GM12878 (cell line): ENCODE measurements around the gene COL11A2. TPM values are rescaled to one million over a fixed set of nuclear protein-coding genes. Genes with fewer than 3 reads are reported as not detected.
A peak's percentile ranks its signal among the peaks of the same experiment; 100 is the strongest.

Experiments
- ATAC-seq: fragments of 200-7000 bp; cut with Tn5 transposase; 3 replicates; pipeline ENCODE4 v1.9.1; 2020; ENCODE audit warnings: mild to moderate bottlenecking, moderate library complexity
- BruUV-seq: library from RNA; stranded (reverse); fragments of 400-500 nt; replicated peaks from 2 replicates; lab custom pipeline; 2021; lab: Mats Ljungman, UMichigan
- CTCF ChIA-PET: fragments of 300-600 bp; sonication (Branson Sonifier 250); formaldehyde crosslinking; extraction: SDS; loops from one replicate; lab custom pipeline; 2021; ENCODE audit warnings: inconsistent platforms; lab: Yijun Ruan, JAX
- POLR2A ChIA-PET: fragments of 350-600 bp; formaldehyde crosslinking; extraction: SDS; loops from one replicate; lab custom pipeline; 2021; ENCODE audit warnings: inconsistent platforms; lab: Charles Lee
- RAD21 ChIA-PET: fragments of 300-600 bp; sonication (Branson Sonifier 250); formaldehyde crosslinking; loops from one replicate; lab custom pipeline; 2023; ENCODE audit warnings: antibody characterized with exemption; ENCODE audit not compliant: unreplicated experiment; lab: Charles Lee
- SMC1A ChIA-PET: fragments of 300-600 bp; sonication (Branson Sonifier 250); formaldehyde crosslinking; loops from one replicate; lab custom pipeline; 2023; ENCODE audit not compliant: unreplicated experiment, uncharacterized antibody; lab: Charles Lee
- DNase-seq: peaks from one replicate; pipeline ENCODE4 v3.0.0-alpha.2; 2011; ENCODE audit warnings: low read depth, low spot score
- FAIRE-seq: peaks from 3 replicates; lab custom pipeline; 2011; peaks lifted over from hg19 to GRCh38; lab: Jason Lieb, UNC
- H2AFZ ChIP-seq: 2 replicates; pipeline ENCODE4 v1.6.0; 2011; ENCODE audit warnings: low read depth, low read length, control low read depth; ENCODE audit not compliant: control insufficient read depth
- H3K27ac ChIP-seq: 2 replicates; pipeline ENCODE4 v1.5.1; 2011; ENCODE audit warnings: control low read depth; ENCODE audit not compliant: control insufficient read depth, insufficient read depth
- H3K27me3 ChIP-seq, 2 experiments: replicated peaks in 1 of 2; 2 replicates each; pipeline versions ENCODE4 v1.6.0 to v1.6.1; 2011; ENCODE audit warnings: low read length in 1 of 2; ENCODE audit not compliant: control insufficient read depth in 2 of 2, insufficient read depth in 2 of 2
- H3K36me3 ChIP-seq, 2 experiments: 2 replicates each; pipeline ENCODE4 v1.5.1; 2011; ENCODE audit warnings: low read length in 1 of 2; ENCODE audit not compliant: control insufficient read depth in 2 of 2, insufficient read depth in 2 of 2
- H3K4me1 ChIP-seq: 2 replicates; pipeline ENCODE4 v1.6.1; 2011; ENCODE audit warnings: mild to moderate bottlenecking, low read length, moderate library complexity, mixed read lengths; ENCODE audit not compliant: control insufficient read depth, insufficient read depth
- H3K4me2 ChIP-seq: 2 replicates; pipeline ENCODE4 v1.6.0; 2011; ENCODE audit warnings: control low read depth; ENCODE audit not compliant: control insufficient read depth, insufficient read depth
- H3K4me3 ChIP-seq: fragments of 200-600 bp; sonication (generic); 2 replicates; pipeline ENCODE4 v1.5.1; 2016
- H3K79me2 ChIP-seq: 2 replicates; pipeline ENCODE4 v1.6.0; 2011; ENCODE audit warnings: low read length; ENCODE audit not compliant: control insufficient read depth, insufficient read depth
- H3K9ac ChIP-seq: 2 replicates; pipeline ENCODE4 v1.8.0; 2011; ENCODE audit warnings: low read length, control low read depth, mixed read lengths; ENCODE audit not compliant: control insufficient read depth, insufficient read depth
- H3K9me3 ChIP-seq: replicated peaks from 3 replicates; pipeline ENCODE4 v1.5.1; 2011; ENCODE audit warnings: mild to moderate bottlenecking, low read length; ENCODE audit not compliant: control insufficient read depth, insufficient read depth
- H4K20me1 ChIP-seq: 2 replicates; pipeline ENCODE4 v1.6.0; 2011; ENCODE audit not compliant: control insufficient read depth, insufficient read depth
- PAX8 ChIP-seq: fragments of 450-650 bp; IDR thresholded peaks from 2 replicates; pipeline ENCODE4 v1.6.1; 2017; ENCODE audit warnings: mild to moderate bottlenecking, moderate library complexity
- YBX1 ChIP-seq: fragments of 450-650 bp; IDR thresholded peaks from 2 replicates; pipeline ENCODE4 v1.6.1; 2016; ENCODE audit warnings: antibody characterized with exemption
- ZNF24 ChIP-seq: fragments of 450-650 bp; IDR thresholded peaks from 2 replicates; pipeline ENCODE4 v1.6.1; 2017; ENCODE audit warnings: antibody characterized with exemption, mild to moderate bottlenecking
- ZNF274 ChIP-seq: IDR thresholded peaks from one replicate; pipeline ENCODE4 v1.8.0; 2011; ENCODE audit not compliant: insufficient read length, insufficient read depth
- WGBS: methylation state at CpG from one replicate; pipeline ENCODE4 v1.1.6; 2016; ENCODE audit warnings: low lambda C conversion rate; ENCODE audit not compliant: insufficient replicate concordance, insufficient coverage; ENCODE audit errors: missing lambda C conversion rate; 5-methylcytosine and 5-hydroxymethylcytosine counted together
- in situ Hi-C: fragments of 300-500 bp; cut with MboI; formaldehyde crosslinking; loops from 9 replicates; pipeline ENCODE4 v1.14.3; 2018; ENCODE audit warnings: mixed read lengths
- intact Hi-C: fragments of 100-400 bp; cut with micrococcal nuclease; formaldehyde crosslinking; loops from one replicate; pipeline ENCODE4 v1.14.2; 2022; ENCODE audit not compliant: unreplicated experiment
- polyA plus RNA-seq, 11 experiments: library from polyadenylated mRNA; depleted of rRNA in 4 of 11; unstranded in 6 of 11; stranded (reverse) in 5 of 11; fragments of >200 nt; fragmentation: Nextera tagmentation in 4 of 11; fragmentation: Illumina TruSeq in 1 of 11; extraction: Ambion mirVana in 4 of 11; extraction: Trizol in 1 of 11; gene quantifications; 1 replicate in 1 of 11; 2 replicates in 10 of 11; pipeline versions ENCODE4 v1.2.1 to v1.2.3, GENCODE V29; 2011 to 2016; ENCODE audit warnings: inconsistent platforms in 2 of 11, missing spikeins in 2 of 11, low read depth in 1 of 11
- total RNA-seq, 4 experiments: library from RNA; depleted of rRNA in 3 of 4; stranded (reverse); fragments of >200 nt in 3 of 4; fragmentation: Illumina TruSeq in 1 of 4; extraction: Trizol in 1 of 4; gene quantifications; 2 replicates each; pipeline versions ENCODE4 v1.2.1 to v1.2.3, GENCODE V29; 2013 to 2021
- TF ChIP-seq, protein P1 (sequence below): IDR thresholded peaks from 2 replicates; pipeline ENCODE4 v1.6.1; 2011; ENCODE audit warnings: borderline replicate concordance, low read depth, mild to moderate bottlenecking, moderate library complexity, mixed read lengths, low read length; ENCODE audit not compliant: insufficient read depth; ENCODE audit errors: extremely low read length
- TF ChIP-seq, protein P2 (sequence below): fragments of 450-650 bp; formaldehyde crosslinking; IDR thresholded peaks from 2 replicates; pipeline ENCODE4 v1.4.0; 2022; ENCODE audit warnings: mild to moderate bottlenecking, moderate library complexity

COL11A2 gene
- total and polyA plus RNA-seq, 10 of the 15 experiments (the other 5 are each of a cell fraction or from before 2014, with no cell fraction given): 0.03 to 0.83 (median 0.22) TPM; not detected in 1

DNA sequence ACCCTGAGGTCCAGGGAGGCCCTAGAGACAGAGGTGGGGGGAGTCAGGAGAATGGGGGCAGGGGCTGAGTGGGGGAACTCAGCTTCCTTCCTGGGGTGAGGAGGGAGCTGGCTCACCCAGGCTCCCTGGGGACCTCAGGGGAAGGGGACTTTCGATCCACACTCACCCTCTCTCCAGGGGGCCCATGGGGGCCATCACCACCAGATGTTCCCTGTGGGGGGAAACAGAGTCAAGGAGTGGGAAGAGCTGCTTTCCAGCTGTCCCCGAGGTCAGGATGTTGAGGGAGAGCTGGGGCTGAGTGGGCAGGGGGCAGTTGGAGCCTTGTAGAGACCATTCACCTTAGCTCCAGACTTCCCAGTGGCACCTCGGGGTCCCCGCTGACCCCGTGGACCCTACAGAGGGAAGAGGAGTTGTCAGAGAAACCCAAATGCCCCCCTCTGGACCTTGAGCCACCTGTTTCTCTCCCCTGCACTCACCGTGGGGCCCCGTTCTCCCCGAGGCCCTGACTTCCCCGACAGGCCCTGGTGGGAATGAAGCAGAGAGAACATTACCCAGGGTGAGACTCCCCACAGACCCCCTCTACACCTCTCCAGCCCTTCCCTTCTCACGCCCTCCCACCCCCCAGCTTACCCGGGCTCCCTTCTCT is 18.6 kb downstream of the COL11A2 start:
- 0% methylated on average over 10 of the region's 11 CpGs for WGBS
- no peak overlapping the region for H3K4me3 ChIP-seq
- in situ Hi-C loops: no loop called here
- CTCF ChIA-PET: interaction anchor here (0.6 to 6.0 kb wide), 23 partner anchors 13 to 220 kb away, joined by 3 to 58 read pairs (median 4); partner anchors contain the start of gene HLA-DMA
- SMC1A ChIA-PET: interaction anchor here (0.7 to 4.3 kb wide), 16 partner anchors 13 to 189 kb away, joined by 3 to 27 read pairs (median 4); partner anchors contain the start of gene HLA-DPB1
- no peak overlapping the region for H3K27ac ChIP-seq
- intact Hi-C loops: loop anchor here (2.0 kb wide), 2 partner anchors 51 to 75 kb away; no protein-coding TSS in a partner anchor
- no peak overlapping the region for H3K9ac ChIP-seq
- H3K4me1 ChIP-seq: no peaks in the 10 kb centered on the region; the same call in 1 of the 2 replicates
- H3K27me3 ChIP-seq: no peaks in the 10 kb centered on the region
- H3K36me3 ChIP-seq: no peaks in the 10 kb centered on the region
- H2AFZ ChIP-seq: no peak overlapping the region
- TF ChIP-seq ZNF274: no peak
- TF ChIP-seq ZNF24: no peak
- FAIRE-seq: no peak
- POLR2A ChIA-PET: interaction anchor here (0.8 to 1.6 kb wide), 7 partner anchors 17 to 159 kb away, joined by 3 to 5 read pairs (median 3); no protein-coding TSS in a partner anchor
- no peak for ATAC-seq
- H3K9me3 ChIP-seq: no peaks in the 10 kb centered on the region
- H4K20me1 ChIP-seq: no peaks in the 10 kb centered on the region
- H3K4me2 ChIP-seq: no peak overlapping the region
- no TSS peak for BruUV-seq
- H3K79me2 ChIP-seq: no peaks in the 10 kb centered on the region
- DNase-seq: no peak
- RAD21 ChIA-PET: interaction anchor here (0.6 to 3.9 kb wide), 14 partner anchors 9 to 173 kb away, joined by 3 to 27 read pairs (median 4); no protein-coding TSS in a partner anchor

DNA sequence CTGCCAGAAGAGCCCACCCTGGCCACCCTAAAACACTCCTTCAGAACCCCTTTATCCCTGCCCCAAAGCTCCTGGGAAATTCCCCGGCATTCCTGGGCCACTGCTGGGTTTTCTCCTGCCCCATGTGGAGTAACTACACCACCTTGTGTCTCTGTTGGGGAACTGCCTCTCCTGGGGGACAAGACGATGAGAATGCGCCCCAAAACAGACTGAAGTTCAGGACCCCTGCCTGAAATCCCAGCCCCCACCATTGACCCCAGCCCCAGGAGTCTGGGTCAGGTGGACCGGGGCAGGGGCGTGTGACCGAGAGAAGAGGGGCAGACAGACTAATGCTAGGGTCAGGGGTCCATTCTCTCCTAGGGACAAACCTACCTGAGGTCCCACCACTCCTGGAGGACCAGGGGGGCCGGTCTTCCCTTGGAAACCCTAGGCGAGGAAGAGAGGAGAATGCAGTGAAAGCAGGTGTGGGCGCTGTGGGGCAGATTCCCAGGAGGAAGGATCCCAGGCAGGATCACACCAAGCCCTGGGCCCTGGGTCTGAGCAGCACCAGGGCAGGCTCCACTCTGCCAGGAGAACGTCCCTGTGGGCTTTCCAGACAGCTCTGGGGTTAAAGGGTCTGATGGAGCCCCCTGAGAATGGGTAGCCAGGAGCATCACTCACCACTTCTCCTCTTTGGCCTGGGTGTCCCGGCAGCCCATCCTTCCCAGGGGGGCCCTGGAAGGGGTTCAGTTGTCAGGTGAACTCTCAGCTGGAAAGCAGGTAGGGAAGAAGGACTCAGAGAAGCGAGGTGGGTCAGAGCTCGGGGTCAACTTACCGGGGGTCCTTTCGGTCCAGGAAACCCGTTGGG is 19.4 kb downstream of the COL11A2 start:
- intact Hi-C loops: loop anchor here (2.0 kb wide), 2 partner anchors 50 to 76 kb away; no protein-coding TSS in a partner anchor
- peak; percentile 35 for FAIRE-seq
- 3% methylated on average over 16 of the region's 16 CpGs for WGBS
- TF ChIP-seq, protein P1, sequence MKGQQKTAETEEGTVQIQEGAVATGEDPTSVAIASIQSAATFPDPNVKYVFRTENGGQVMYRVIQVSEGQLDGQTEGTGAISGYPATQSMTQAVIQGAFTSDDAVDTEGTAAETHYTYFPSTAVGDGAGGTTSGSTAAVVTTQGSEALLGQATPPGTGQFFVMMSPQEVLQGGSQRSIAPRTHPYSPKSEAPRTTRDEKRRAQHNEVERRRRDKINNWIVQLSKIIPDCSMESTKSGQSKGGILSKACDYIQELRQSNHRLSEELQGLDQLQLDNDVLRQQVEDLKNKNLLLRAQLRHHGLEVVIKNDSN: no peak
- TF ChIP-seq YBX1: no peak
- TF ChIP-seq, protein P2, sequence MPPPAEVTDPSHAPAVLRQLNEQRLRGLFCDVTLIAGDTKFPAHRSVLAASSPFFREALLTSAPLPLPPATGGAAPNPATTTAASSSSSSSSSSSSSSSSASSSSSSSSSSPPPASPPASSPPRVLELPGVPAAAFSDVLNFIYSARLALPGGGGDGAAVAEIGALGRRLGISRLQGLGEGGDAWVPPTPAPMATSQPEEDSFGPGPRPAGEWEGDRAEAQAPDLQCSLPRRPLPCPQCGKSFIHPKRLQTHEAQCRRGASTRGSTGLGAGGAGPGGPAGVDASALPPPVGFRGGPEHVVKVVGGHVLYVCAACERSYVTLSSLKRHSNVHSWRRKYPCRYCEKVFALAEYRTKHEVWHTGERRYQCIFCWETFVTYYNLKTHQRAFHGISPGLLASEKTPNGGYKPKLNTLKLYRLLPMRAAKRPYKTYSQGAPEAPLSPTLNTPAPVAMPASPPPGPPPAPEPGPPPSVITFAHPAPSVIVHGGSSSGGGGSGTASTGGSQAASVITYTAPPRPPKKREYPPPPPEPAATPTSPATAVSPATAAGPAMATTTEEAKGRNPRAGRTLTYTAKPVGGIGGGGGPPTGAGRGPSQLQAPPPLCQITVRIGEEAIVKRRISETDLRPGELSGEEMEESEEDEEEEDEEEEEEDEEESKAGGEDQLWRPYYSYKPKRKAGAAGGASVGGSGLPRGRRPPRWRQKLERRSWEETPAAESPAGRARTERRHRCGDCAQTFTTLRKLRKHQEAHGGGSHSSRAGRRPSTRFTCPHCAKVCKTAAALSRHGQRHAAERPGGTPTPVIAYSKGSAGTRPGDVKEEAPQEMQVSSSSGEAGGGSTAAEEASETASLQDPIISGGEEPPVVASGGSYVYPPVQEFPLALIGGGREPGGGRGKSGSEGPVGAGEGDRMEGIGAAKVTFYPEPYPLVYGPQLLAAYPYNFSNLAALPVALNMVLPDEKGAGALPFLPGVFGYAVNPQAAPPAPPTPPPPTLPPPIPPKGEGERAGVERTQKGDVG: no peak
- no peak for TF ChIP-seq PAX8

More for the DNA sequence above, 19.4 kb downstream of the COL11A2 start:
- Histone ChIP-seq H2AFZ (no peak overlapping the region), H3K36me3 (no peaks in the 10 kb centered on the region), H3K4me1 (no peaks in the 10 kb centered on the region; the same call in 1 of the 2 replicates), H3K4me2 (no peak overlapping the region), H3K79me2 (no peaks in the 10 kb centered on the region), H3K27me3 (no peaks in the 10 kb centered on the region), H3K27ac (no peak overlapping the region), H3K4me3 (no peak overlapping the region), H4K20me1 (no peaks in the 10 kb centered on the region), H3K9ac (no peak overlapping the region), H3K9me3 (no peaks in the 10 kb centered on the region)
- ChIA-PET CTCF (interaction anchor here (0.6 to 6.0 kb wide), 41 partner anchors 9 to 237 kb away, joined by 3 to 58 read pairs (median 4); partner anchors contain the start of genes HLA-DMA, HLA-DOA and HLA-DPB1), POLR2A (interaction anchor here (1.0 to 1.6 kb wide), 5 partner anchors 26 to 159 kb away, joined by 3 to 4 read pairs (median 3); no protein-coding TSS in a partner anchor), SMC1A (interaction anchor here (0.7 to 4.3 kb wide), 21 partner anchors 12 to 188 kb away, joined by 3 to 27 read pairs (median 3); partner anchors contain the start of gene HLA-DPB1), RAD21 (interaction anchor here (0.6 to 3.9 kb wide), 23 partner anchors 9 to 225 kb away, joined by 3 to 27 read pairs (median 4); partner anchors contain the start of gene HLA-DPB1)
- peak; percentile 39 for ATAC-seq
- no peak for DNase-seq
- in situ Hi-C loops: no loop called here
- no TSS peak for BruUV-seq
